ENCODE results near the gene NCOR1. TPM values are rescaled to one million over a fixed set of nuclear protein-coding genes. Genes with fewer than 3 reads are reported as not detected.
"Not testable (repeated sequence)": the region's sequence is repeated elsewhere in the genome, so short reads cannot be mapped to it uniquely, and the experiment has no call there.

The NCOR1 gene
- total and polyA plus RNA-seq, 2 experiments from 2014 or later, result 109 to 119 TPM

DNA sequence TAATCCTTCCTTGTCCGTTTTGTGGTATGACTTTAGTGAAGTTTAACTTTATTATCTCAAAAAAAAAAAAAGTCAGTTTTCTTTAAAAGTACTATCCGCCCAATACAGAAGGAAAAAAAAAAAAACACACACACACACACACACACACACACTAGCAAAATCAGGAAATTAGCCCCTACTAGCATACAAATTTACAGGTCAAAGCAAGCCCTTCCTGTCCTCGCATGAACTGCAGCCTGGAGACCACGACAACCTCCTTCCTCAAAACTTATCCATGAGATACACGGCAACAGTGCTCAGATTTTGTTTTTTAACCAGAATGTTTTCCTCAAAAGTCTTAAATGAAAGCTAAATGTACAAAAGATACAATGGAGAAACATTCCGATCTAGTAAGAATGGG, 16.2 kb downstream of the NCOR1 start:
- Histone ChIP-seq H3K9me3 (ENCODE audit: low read depth) (no peaks in the 10 kb centered on the region), H3K27me3 (no peaks in the 10 kb centered on the region), H3K4me1 (ENCODE audit: low read depth) (peaks cover 29% of the 10 kb centered on the region), H3K4me3 (no peak overlapping the region), H3K36me3 (no peaks in the 10 kb centered on the region), H3K27ac (peak overlapping the region; percentile 28)
- DNase-seq (ENCODE audit: low read depth in 1 of 2, low spot score in 1 of 2), result peak in 1 of 2 donors; percentile 31
- TF ChIP-seq, protein P1, sequence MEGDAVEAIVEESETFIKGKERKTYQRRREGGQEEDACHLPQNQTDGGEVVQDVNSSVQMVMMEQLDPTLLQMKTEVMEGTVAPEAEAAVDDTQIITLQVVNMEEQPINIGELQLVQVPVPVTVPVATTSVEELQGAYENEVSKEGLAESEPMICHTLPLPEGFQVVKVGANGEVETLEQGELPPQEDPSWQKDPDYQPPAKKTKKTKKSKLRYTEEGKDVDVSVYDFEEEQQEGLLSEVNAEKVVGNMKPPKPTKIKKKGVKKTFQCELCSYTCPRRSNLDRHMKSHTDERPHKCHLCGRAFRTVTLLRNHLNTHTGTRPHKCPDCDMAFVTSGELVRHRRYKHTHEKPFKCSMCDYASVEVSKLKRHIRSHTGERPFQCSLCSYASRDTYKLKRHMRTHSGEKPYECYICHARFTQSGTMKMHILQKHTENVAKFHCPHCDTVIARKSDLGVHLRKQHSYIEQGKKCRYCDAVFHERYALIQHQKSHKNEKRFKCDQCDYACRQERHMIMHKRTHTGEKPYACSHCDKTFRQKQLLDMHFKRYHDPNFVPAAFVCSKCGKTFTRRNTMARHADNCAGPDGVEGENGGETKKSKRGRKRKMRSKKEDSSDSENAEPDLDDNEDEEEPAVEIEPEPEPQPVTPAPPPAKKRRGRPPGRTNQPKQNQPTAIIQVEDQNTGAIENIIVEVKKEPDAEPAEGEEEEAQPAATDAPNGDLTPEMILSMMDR (IDR thresholded peaks at IDR 0.05; ENCODE audit: low read depth, low read length), result no peak

DNA sequence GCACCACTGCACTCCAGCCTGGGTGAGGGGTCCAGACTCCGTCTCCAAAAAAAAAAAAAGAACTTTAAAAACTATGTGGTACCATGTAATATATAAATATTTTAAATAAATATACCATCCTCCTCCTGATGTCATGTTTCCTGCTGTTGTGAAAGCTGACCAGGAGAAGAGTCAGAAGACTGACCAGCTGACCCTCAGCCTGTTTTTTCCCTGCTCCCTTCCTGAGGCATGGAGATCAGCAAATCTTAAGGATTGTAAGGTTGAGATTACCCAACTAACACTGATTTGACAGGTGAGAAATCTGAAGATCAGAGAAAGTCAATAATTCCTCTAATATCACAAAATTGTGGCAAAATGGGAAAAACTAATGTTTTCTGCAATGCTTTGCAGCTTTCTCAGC, 18.1 kb downstream of the NCOR1 start:
- Histone ChIP-seq H3K4me3 (no peak overlapping the region), H3K9me3 (ENCODE audit: low read depth) (no peaks in the 10 kb centered on the region), H3K27me3 (no peaks in the 10 kb centered on the region), H3K27ac (no peak overlapping the region), H3K4me1 (ENCODE audit: low read depth) (peaks cover 12% of the 10 kb centered on the region), H3K36me3 (peaks cover 7% of the 10 kb centered on the region)
- DNase-seq (ENCODE audit: low read depth in 1 of 2, low spot score in 1 of 2), result no peak
- TF ChIP-seq, protein P1 (IDR thresholded peaks at IDR 0.05; ENCODE audit: low read depth, low read length), result no peak

DNA sequence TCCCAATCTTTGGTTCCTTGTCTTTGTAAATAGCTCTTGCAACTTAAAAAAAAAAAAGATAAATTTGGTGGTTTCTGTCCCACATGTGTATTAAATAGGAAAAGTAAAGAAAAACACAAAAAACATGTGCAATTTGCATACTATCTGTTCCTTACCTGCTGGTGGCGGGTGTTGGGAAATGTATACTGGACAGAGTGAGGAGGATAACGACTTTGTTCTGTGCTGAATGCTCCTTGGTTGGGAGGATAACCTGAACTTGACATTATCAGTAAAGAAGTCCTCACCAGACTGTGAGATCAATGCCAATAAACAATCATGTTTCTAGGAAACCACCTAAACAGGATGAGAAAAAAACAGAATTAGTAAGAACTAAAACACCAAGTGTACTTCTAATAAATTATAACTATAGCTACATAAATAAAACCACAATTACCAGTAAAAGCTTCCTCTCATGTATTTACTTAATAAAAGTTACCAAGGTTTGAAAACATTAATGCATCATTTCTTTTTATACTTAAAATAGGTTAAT, 21.0 kb downstream of the NCOR1 start:
- H3K9me3 ChIP-seq (ENCODE audit: low read depth); H3K4me1 ChIP-seq (ENCODE audit: low read depth); H3K27me3 ChIP-seq; DNase-seq (ENCODE audit: low read depth in 1 of 2, low spot score in 1 of 2); H3K27ac ChIP-seq; H3K4me3 ChIP-seq; H3K36me3 ChIP-seq: not testable (repeated sequence)

DNA sequence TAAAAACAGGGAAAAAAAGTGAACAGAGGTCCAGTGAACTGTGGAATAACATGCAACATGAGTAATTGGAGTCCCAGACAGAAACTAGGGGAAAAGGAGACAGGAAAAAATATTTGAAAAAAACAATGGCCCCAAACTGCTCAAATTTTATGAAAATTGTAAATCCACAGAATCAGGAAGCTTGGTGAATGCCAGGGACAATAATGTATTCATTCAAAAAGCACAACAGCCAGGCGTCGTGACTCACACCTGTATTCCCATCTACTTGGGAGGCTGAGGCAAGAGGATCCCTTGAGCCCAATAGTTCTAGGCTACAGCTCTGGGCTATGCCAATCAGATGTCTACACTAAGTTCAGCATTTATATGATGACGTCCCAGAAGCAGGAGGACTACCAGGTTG, 23.7 kb downstream of the NCOR1 start:
- DNase-seq (ENCODE audit: low read depth in 1 of 2, low spot score in 1 of 2), result no peak
- no peaks in the 10 kb centered on the region for H3K9me3 ChIP-seq (ENCODE audit: low read depth)
- no peak overlapping the region for H3K27ac ChIP-seq
- no peaks in the 10 kb centered on the region for H3K27me3 ChIP-seq
- TF ChIP-seq, protein P1 (IDR thresholded peaks at IDR 0.05; ENCODE audit: low read depth, low read length), result no peak
- no peak overlapping the region for H3K4me3 ChIP-seq
- no peaks in the 10 kb centered on the region for H3K4me1 ChIP-seq (ENCODE audit: low read depth)
- H3K36me3 ChIP-seq, result peaks cover 7% of the 10 kb centered on the region

DNA sequence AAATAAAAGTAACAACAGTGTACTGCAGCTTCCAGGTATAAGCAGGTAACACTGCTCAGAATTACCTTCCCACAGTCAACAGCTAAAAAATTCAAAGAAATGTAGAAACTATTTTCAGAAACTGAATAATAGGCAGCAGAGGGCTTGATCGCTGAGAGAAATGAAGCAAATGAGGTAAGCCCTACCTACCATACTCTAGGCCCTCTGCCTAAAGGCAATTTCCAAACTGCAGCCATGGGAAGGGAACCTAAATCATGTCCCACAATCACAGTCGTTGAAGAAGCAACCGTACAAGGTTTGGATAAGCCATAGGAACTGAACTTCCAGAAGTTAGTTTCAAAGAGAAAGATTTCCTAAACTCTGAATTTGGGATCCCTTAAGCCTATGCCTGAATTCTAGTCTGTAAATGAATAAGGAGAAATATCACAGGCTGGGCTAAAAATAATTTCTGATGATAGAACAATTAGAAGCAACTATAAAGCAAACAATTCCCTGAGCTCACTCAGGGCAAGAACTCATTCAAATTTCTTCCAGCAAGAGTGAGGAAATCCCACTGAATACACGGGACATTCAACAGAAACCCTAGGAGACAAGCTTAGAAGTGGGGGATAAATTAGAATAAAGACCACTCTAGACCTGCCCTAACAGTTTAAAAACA, 24.5 kb downstream of the NCOR1 start:
- no peaks in the 10 kb centered on the region for H3K4me1 ChIP-seq (ENCODE audit: low read depth)
- no peaks in the 10 kb centered on the region for H3K9me3 ChIP-seq (ENCODE audit: low read depth)
- TF ChIP-seq, protein P1 (IDR thresholded peaks at IDR 0.05; ENCODE audit: low read depth, low read length), result no peak
- H3K27ac ChIP-seq, result peak overlapping the region; percentile 60
- peaks cover 7% of the 10 kb centered on the region for H3K36me3 ChIP-seq
- no peak for DNase-seq (ENCODE audit: low read depth in 1 of 2, low spot score in 1 of 2)
- H3K27me3 ChIP-seq, result no peaks in the 10 kb centered on the region
- no peak overlapping the region for H3K4me3 ChIP-seq

DNA sequence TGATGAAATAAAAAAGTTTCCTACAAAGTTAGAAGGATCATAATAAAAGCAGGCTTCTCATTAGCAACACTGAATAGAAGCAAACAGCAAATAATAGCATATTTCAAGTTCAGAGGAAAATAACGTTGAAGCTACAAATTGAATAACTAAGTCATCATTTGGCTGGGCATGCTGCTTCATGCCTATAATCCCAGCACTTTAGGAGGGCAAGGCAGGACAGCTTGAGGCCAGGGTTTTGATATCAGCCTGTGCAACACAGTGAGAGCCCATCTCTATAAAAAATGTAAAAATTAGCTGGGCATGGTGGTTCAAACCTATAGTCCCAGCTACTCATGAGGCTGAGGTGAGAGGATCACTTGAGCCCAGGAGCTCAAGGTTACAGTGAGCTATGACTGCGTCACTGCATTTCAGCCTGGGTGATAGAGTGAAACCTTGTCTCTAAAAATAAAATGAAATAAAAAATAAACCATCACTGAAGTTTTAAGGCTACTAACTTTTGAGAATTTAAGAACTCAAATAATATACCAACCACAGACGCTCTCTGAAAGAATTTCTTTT, 25.5 kb downstream of the NCOR1 start:
- Histone ChIP-seq H3K9me3 (ENCODE audit: low read depth) (no peaks in the 10 kb centered on the region), H3K4me3 (no peak overlapping the region), H3K27me3 (no peaks in the 10 kb centered on the region), H3K27ac (no peak overlapping the region), H3K36me3 (peaks cover 7% of the 10 kb centered on the region), H3K4me1 (ENCODE audit: low read depth) (no peaks in the 10 kb centered on the region)
- TF ChIP-seq, protein P1 (IDR thresholded peaks at IDR 0.05; ENCODE audit: low read depth, low read length), result no peak
- DNase-seq (ENCODE audit: low read depth in 1 of 2, low spot score in 1 of 2), result no peak
